NCI-H2196 treated with DMSO at 0.1 percent for 48 hours (cell line): ENCODE data around the gene SQOR.

Source experiments
- DNase-seq: peaks from one replicate; lab custom pipeline; 2025; ENCODE audit not compliant: unreplicated experiment; lab: John Stamatoyannopoulos, UW

The SQOR gene

DNA sequence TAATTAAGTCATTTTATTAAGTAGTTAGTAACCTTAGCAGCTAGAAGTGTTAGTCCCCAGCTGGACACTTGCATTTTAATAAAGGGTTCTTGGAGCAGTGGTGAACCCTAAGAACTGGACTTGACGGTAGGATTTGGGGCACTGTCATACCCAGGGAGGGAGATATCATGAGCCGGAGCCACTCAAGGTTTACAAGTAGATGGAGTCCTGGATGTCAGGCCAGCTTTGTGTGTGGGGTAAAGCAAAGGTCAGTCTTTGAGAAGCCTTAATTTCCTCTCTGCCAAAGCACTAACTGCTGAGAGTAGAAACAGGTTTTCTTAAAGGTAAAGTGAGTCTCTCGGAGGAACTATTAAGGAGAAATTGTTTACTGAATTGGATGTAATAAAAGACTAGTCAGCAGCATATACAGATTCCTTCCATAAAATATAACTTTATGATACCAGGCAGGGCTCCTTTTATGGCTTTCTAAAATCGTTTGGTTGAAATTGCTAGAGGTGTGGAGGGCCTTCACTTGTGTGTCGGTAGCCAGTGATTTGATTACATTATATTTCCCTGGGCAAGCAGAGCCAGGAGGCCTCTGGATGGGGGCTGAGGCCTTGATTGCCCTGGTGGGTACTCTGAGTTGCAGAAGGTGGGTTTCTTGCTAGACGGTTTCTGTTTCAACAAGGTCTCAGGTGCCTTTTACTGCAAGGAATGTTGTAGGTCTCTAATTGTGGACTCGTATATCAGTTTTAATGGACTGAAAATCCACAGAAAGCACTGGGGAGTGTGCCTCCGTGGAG, 23.1 kb downstream of the SQOR start:
- DNase-seq: no peak

DNA sequence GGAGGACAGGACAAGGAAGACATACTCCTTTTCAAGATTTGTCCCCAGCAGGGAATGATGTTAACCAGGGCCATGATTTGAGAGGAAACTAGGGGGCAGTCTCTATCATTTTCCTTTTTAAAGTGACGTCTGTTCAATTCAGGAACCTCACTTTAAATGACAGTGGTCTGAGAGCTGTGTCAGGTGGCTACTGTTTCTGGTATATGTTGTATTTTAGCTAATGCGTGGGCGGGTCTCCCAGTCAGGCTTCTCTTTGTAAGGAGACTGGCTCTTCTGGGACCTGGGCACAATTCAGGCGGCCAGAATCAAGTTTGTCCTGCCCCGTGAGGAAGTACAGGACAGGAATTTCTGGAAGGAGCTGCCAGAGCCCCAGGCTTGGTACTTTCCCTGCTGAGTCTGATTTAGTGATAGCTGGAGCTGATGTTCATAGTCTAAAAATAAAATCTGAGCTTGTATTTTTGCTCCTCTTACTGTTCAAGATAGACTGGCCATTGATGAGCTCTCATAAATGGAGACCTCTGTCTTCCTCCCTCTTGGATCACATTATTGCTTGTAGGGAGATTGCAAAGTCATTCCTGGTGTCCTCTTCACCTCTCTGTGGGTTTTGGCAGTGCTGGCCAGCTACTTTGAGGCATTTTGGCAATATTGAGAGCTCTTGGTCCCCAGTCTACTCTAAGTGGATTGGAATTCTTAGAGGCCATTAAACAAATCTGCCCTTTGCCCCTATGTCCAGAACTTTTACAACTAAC, 25.6 kb downstream of the SQOR start:
- DNase-seq: no peak

- DNase-seq: no peak
Measured at GRCh38 chr15:45662375-45662774, 27.5 kb downstream of the SQOR start.

GRCh38 chr15:45664451-45664850, 29.6 kb downstream of the SQOR start:
- no peak for DNase-seq

GRCh38 chr15:45665261-45665660, 30.4 kb downstream of the SQOR start:
- DNase-seq: no peak

GRCh38 chr15:45666119-45666875, 31.5 kb downstream of the SQOR start:
- no peak for DNase-seq

- no peak for DNase-seq
Measured at GRCh38 chr15:45667002-45667401, 32.2 kb downstream of the SQOR start.

- DNase-seq: no peak
Measured at GRCh38 chr15:45668386-45668785, 33.6 kb downstream of the SQOR start.

DNA sequence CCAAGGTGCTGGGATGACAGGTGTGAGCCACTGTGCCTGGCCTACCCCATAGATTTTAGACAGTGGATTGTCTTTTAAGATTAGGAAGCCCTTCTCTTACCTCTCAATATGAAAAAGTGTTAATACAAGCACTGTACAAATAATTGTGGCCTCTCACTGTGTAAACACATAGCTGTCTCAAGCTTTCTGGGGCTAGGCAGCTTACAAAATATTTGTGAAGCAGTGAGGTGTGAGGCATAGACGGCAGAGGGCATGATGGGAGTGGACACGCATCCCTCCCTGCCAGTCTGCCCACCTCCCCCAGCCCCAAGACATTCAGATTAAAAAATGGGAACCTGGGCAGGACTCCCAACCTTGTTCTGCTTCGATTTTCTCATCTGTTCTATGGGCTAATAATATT, 34.6 kb downstream of the SQOR start:
- DNase-seq: no peak

GRCh38 chr15:45670091-45670490, 35.3 kb downstream of the SQOR start:
- DNase-seq: no peak

GRCh38 chr15:45670511-45670910, 35.7 kb downstream of the SQOR start:
- DNase-seq: no peak

DNA sequence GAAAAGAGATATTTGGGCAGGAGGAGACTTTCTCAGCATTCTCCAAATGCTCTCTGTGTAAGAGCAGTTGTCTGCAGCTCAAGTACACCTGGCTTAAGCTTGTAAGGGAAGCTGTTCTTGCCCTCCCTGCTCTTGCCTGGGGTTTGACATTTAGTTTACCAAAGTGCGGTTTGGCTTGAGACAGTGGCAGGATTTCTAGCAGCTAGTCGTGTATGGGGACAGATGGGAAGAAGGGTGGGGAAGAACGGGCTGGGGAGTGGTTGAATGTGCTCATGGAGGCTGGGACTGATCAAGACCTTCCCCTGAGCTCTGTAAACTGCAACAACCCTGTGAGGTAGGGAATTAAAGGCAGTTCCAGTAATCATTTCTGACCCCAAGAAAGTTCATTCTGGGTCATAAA, 39.8 kb downstream of the SQOR start:
- no peak for DNase-seq

DNA sequence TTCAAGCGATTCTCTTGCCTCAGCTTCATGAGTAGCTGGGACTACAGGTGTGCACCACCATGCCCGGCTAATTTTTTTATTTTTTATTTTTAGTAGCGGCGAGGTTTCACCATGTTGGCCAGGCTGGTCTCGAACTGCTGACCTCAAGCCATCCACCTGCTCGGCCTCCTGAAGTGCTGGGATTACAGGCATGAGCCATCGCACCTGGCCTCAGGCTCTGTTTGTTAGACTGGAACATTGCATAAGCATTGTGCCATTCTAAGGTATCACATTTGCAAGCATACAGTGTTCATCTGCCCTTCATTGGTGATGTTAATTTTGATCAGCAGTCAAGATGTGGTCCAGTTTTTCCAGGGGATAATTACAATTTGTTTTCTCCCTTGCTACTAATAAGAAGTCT, 43.0 kb downstream of the SQOR start:
- DNase-seq: no peak

DNA sequence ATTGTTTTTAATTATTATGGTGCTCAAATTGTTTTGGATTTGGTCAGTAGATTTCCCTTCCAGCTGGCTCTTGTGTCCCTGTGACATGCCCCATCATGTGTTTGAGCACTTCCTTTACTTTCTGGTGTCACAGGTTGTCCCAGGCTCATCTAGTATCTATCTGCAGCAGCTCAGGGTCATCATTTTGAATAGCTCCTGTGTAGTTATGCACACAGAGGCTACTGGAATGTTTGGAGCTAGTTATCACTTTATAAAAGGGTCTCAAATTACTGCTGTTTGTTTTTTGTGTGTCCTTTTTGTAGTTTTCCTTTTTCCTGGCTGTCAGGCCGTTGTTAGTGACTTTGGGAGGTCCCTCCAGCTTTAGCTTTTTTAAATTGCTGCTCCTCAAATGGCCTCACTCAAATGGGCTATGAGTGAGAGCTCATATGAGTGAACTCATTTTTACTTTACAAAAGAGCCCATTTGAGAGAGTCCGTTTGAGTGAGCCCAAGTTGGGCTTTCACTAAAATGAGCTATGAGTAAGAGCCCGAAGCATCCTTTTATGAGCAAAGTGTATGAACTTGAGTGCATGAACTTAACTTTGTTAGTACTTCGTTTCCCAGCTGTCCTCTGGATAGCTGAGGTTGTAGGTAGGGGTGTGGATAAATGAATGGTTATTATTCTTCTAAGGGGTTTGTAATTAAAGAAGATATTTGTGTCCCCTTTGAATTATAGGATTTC, 43.8 kb downstream of the SQOR start:
- DNase-seq: no peak

DNA sequence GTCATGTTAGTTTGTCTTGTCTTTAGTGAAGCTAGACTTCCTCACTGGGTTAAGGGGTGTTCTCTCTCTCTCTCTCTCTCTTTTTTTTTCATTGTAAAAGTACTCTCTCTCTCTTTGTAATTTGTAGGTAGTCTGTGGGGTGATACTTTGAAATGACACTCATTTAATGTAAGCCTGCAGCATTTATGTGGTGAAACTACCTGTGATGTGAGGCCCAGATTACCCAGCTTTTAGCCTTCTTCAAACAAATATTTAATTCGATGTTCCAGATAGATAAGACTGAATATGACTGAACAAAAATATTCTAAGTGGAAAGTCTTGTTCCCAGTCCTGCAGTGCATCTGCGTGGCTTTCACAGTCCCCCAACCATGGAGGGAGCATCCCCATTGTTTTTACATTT, 49.7 kb downstream of the SQOR start:
- no peak for DNase-seq

DNA sequence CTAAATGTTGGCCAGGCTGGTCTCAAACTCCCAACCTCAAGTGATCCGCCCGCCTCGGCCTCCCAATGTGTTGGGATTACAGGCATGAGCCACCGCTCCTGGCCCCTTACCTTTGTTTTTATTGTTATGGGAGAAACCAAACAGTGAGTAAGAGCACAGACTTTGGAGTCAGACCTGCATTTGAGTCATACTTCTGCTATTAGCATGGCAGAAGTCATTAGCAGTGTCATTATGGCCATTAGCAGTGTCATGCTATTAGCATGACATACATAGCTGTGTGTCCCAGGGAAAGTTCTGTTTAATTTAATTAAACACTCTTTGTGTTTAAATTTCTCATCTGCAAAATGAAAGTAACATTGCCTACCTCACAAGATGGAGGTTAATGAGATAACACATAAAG, 54.8 kb downstream of the SQOR start:
- DNase-seq: no peak

GRCh38 chr15:45690581-45691260, 55.9 kb downstream of the SQOR start:
- no peak for DNase-seq

DNA sequence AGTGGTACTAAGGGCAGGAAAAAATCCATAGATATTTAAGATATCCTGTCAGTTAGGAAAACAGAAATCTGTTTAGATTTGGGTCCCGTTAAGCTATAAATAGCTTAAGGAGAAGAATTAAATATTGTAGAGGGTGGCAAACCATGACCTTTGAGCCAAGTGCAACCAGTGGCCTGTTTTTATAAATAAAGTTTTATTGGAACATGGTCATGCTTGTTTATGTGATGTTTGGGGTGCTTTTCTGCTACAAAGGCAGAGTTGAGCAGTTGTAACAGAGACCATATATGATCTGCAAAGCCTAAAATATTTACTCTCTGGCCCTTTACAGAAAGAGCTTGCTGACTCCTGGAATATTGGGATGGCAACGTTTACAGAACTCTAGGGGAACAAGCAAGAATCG, 66.3 kb downstream of the SQOR start:
- no peak for DNase-seq

GRCh38 chr15:45702041-45702440, 67.2 kb downstream of the SQOR start:
- no peak for DNase-seq

GRCh38 chr15:45703670-45704328, 69.0 kb downstream of the SQOR start:
- DNase-seq: no peak
